ENCODE results near the gene PHF21A.

The PHF21A gene

DNA sequence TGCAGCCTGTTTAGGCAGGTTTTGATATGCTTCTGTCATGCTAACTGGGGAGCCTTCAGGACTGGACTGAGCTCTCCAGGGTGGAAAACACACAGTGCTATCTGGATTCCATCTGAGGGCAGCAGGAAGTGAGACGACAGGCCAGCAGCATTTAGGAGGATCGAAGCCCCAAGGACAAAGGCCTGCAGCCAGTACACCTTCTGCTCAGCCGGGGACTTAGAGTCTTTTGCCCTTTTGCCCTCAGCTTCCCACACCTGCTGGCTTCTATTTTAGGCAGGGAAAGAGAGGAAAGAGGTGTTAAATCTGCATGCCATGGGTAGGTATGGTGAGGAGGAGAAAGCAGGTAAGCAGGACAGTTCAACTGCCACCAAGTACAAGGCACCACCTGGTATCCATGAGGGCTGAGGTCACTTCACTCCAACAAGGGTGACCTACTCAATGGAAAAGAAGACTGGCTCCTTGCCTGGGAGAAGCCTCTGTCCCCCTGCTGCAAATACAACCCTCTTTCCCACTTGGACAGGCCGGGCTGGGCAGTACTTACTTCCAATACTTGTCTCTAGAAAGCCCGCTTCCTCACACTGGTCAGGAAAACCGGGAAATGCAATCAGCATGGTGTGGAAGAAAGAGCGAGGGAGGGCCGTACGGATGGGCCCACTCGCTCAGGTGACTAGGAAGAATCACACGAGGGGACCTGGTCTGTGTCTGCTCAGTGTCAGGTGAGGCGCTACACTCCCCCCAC lies 186.5 kb downstream of the PHF21A start:
- DNase-seq (ENCODE audit: low read depth in 2 of 2) = no peak

DNA sequence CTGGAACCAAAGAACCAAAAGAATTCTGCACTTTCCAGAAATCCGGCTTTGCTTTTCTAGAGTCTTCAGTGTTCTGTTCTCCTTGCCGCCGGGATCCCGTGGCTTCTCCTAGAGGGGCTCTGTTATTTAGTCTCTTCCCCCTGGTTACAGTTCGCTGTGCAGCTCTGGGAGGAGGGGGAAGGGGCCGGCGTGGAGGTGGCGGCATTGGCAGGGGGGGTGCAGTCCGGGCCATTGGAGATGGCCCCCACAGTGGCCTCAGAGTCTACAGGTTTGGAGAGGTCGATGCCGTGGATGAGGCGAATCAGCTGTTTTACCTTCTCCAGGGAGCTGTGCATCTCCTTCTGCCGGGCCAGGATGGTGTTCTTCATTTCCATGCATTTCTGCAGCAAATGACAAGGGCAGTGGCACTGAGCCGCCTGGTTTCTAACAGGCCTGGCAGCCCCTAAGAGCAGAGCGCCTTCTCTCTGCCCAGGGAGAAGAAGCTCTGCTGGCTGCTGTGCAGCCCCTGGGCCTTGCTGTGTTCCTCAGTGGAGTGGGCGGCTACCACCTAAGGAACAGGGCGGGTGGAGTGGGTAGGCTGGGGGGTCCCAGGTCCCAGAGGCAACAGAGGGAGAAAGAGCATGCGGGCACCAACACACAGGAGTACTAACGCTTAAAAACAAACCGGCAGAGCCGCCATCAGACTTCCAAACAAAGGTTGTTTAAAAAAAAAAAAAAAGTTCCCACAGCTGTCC lies 187.2 kb downstream of the PHF21A start:
- DNase-seq (ENCODE audit: low read depth in 2 of 2) = no peak

DNA sequence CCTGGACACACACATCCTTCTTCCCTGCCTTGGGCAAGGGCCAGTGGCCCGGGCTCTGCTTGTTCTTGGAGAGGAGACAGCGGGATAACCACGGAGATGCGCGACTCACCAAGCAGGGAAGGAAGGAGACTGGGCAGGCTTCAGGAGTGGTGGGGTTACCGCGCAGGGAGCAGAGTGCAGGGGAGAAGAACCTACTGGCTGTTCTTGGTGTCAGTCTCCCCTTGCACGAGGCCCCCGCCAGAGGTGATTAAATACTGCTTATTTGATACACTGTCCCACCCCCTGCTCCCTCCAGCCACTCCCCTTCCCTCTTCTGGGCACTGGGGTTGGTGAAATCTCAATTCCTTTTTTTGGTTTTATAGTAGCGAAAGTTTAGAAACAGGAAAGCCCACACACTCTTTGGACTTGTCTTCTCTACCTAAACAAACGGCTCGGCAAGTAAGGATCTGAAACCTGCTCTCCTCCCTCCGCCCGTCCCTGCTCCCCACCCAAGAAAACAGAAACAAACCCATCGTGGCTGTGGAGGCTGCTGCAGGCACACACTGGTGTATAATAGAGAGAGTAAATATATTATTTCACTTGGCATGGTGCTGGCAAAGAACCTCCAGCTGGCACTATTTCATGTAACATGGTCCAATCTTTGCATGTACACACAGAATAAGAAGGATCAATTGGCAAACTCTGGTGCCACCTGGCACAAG lies 188.0 kb downstream of the PHF21A start:
- no peak for DNase-seq (ENCODE audit: low read depth in 2 of 2)

DNA sequence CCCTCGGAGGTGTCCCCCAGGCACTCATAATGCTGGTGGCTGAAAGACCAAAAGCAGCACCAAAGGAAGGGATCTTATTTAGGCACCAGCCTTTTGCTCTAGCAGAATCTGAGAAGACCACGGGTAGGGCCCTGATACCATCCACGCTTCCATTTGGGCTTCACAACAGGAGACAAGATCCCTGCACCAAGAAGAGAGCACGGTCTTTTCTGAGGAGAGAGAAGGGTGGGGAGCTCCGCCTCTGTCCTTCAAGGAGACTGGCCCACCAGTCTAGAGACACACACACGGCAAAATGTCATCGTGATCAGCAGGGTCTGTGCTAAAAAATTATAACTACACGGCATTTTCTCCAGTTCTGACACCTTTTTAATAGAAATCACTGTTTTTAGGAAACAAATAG lies 189.0 kb downstream of the PHF21A start:
- DNase-seq (ENCODE audit: low read depth in 2 of 2) = no peak

DNA sequence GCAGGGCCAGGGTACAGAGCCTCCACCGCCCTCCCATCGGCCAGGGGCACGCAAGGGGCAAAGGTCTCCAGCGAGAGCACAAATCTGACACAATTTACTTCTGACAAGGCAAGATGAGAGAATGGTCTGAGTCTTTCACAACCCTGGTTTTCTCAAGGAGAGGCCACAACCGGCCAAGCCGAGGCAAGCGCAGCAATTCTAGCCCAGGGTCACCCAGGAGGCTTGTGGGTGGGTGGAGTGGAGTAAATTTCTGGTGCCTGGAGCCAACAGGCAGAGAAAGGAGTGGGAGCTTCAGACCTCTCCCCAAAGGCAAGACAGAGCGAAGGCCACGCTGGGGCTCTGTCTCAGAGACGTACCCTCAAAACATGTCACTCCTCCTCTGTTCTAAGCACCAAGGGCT lies 189.5 kb downstream of the PHF21A start:
- DNase-seq (ENCODE audit: low read depth in 2 of 2) = no peak

DNA sequence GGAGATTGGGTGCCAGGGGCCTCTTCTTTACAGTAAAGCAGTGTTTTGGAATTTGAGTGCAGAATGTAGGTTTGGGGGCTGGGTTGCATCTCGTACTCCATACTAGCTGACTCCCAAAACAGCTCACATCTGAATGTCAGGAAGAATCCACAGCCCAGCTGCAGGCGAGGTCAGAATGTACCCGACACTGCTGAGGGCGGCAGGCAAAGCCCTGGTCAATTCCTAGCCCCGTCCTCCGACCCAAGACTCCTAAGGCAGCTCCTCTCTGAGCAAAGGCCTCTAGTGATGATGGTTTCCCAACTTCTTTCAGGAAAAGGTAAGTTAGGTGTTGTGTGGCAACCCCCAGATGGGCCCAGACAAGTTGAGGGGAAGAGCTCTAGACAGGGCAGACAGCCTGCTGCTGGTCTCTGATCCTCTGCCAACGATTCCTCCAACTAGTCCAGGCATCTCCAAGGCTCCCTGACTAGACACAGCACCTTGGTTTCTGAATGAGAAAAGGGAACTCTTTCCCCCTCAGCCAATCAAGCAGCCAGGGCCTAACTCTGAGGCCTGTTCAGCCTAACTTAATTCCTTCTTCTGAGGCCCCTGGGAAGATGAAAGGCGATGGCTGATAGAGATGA lies 190.2 kb downstream of the PHF21A start:
- DNase-seq (ENCODE audit: low read depth in 2 of 2) = no peak

DNA sequence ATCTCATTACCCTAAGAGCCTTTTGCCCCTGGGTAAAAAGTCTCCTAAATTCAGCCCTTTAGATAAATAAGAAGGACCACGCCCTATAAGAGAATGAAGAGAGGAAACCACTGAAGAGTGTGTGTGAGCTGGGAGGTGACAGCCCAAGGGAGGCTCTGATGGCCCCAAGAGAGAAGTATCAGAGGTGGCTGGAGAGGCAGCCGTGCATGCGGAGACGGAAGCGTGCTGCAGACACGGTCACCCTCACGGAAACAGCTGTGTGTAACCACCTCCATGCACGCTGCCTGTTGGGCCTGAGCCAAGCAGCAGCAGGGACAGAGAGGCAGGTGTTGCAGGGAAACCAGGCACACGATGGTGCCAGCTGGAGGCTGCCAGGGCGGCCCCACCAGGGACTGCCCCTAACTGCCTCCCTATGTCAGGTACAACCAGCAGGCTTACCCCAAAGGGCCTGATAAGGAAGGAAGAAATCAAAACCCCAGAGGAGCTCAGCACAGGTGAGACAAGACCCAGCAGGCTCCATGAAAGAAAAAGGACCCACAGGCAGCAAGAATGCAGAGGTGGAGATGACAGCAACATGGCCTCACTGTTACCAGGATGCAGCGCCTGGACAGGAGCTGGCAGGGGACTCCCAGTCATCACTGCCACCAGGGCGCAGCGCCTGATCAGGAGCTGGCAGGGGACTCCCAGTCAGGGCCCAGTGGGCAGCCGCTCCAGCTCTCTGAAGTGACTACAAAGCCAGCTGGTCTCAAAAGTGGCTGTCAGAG lies 191.0 kb downstream of the PHF21A start:
- no peak for DNase-seq (ENCODE audit: low read depth in 2 of 2)

DNA sequence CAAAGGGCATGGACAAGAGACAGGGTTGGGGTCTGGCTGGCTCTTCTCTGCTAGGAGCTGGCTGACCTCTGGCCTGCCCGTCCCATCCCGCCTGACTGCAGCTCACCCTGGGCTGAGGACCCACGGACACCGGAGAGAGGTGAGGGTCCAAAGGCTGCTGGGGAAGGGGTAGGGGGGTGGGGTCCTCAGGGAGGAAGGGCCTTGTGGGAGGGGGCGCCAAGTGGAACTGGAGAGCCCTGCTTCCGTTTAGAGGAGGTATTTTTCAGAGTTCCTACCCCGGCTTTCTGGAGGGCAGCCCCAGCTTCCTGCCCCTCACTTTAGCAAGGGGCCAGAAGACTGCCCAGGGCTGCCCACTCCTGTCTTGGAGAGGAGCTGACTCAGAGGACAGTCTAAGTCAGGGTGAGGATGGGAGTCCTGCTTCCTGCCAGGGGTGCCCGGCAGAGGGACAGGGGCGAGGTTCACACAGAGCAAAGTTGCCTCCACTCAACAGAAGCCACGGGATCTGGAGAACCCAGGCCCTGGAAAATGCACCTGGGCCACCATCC lies 191.7 kb downstream of the PHF21A start:
- no peak for DNase-seq (ENCODE audit: low read depth in 2 of 2)

DNA sequence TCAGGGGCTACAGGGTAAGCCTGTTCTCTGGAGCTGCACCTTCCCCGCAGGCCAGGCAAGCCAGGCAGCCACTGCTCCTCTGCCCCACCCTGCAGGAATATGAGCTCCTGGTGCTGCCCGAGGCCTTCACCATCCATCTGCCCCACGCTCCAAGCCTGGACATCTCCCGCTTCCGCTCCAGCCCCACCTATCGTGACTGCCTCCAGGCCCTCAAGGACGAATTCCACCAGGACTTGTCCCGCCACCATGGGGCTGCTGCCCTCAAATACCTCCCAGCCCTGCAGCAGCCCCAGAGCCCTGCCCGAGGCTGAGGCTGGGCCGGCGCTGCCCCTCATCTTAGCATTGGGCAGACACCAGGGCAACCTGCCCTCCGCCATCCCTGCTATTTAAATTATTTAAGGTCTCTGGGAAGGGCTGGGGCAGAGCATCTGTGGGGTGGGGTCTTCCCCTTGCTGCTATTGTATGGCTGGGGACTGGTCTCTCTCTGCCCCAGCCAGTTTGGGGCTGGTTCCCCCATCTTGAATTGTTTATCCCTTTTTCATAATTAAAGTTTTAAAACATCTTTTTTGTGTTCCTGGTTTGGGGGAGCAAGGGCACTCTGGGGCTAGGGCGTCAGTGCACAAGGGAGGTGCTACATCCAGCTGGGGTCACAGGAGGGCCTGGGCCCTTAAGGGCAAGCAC lies 192.6 kb downstream of the PHF21A start:
- DNase-seq (ENCODE audit: low read depth in 2 of 2) = no peak

DNA sequence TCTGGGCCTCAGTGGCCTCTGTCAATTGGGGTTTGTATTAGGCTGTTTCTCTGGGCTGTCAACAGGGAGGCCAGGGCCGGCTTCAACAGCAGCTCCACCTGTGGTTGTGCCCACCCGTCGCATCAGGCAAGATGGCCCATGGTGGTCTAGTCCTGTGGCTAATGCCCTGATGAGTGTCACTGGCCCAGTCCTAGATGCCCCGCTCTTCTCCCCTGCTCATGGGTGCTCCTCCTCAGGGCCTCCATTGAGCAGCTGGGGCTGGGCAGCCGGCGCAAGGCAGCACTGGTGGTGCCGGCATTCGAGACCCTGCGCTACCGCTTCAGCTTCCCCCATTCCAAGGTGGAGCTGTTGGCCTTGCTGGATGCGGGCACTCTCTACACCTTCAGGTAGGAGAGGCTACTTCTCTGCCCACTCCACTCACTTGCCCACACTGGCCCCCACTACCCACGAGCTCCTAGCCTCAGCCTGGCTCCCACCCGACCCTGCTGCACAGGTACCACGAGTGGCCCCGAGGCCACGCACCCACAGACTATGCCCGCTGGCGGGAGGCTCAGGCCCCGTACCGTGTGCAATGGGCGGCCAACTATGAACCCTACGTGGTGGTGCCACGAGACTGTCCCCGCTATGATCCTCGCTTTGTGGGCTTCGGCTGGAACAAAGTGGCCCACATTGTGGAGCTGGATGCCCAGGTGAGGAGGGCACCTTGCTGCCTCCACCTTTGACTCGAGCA lies 193.4 kb downstream of the PHF21A start:
- no peak for DNase-seq (ENCODE audit: low read depth in 2 of 2)

DNA sequence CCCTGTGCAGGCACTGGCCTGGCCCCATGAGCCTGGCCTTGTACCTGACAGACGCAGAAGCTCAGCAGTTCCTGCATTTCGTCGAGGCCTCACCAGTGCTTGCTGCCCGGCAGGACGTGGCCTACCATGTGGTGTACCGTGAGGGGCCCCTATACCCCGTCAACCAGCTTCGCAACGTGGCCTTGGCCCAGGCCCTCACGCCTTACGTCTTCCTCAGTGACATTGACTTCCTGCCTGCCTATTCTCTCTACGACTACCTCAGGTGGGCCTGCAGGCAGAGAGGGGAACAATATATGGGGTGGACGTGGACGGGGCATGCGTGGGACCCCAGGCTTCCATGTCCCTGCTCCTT lies 193.9 kb downstream of the PHF21A start:
- DNase-seq (ENCODE audit: low read depth in 2 of 2) = no peak

DNA sequence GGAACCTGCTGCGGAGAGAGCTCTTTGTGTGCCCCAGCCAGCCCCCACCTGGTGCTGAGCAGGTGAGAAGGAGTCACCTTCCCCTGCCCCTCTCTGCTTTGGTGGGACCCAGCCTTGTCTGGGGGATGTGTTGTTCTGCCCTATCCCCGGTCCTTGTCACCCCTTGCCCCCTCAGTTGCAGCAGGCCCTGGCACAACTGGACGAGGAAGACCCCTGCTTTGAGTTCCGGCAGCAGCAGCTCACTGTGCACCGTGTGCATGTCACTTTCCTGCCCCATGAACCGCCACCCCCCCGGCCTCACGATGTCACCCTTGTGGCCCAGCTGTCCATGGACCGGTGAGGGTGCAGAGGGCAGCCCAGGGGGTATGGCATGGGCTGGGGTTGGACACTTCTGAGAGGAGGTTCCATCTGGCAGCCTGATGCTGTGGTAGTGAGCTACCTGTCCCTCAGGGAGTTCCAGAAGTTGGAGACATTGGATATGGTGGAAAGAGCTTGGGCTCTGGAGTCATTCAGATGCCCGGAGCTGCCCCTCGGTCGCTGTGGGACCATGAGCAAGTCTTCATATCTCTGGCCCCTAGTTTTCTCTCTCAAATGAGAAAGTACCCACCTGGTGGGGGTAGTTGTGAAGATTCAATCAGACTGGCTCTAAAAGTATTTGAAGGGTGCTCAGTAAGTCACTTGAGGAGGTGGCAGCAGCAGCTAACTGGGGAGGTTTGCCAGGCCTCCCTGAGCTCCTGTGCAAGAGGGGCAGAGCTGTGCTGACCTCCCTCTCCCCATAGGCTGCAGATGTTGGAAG lies 194.5 kb downstream of the PHF21A start:
- no peak for DNase-seq (ENCODE audit: low read depth in 2 of 2)

DNA sequence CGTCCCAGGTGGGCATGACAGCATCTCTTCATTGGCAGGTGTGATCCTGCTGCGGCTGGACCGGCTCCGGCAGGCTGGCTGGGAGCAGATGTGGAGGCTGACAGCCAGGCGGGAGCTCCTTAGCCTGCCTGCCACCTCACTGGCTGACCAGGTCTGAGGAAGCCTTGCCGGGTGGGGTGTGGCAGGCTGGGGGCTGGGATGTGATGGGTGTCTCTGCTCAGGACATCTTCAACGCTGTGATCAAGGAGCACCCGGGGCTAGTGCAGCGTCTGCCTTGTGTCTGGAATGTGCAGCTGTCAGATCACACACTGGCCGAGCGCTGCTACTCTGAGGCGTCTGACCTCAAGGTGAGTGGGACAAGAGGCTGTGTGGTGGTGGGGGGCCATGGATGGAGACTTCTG lies 195.3 kb downstream of the PHF21A start:
- no peak for DNase-seq (ENCODE audit: low read depth in 2 of 2)

DNA sequence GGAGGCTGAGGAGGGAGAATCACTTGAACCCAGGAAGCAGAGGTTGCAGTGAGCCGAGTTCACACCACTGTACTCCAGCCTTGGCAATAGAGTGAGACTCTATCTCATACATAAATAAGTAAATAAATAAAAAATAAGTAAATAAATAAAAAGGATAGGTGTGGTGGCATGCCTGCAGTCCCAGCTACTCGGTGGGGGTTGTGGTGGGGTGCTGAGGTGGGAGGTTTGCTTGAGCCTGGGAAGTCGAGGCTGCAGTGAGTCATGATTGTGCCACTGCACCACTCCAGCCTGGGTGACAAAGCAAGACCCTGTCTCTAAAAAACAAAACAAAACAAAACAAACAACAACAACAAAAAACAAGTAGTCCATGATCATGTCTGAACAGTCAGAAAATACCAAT lies 195.7 kb downstream of the PHF21A start:
- no peak for DNase-seq (ENCODE audit: low read depth in 2 of 2)

DNA sequence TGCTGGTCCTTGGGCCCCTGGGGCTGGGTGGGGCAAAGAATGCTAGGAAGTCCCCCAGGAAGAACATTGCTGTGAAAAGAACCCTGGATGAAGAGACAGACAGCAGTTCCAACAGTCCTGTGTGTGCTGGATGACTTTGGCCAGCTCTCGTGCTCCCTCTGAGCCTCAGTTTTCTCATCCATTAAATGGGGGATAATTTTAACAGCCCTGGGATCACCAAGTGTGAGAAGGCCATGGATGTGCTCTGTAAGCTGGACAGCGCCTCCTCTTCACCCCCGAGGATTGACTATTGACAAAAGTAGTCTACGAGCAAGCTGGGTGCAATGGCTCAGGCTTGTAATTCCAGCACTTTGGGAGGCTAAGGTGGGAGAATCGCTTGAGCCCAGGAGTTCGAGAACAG lies 196.3 kb downstream of the PHF21A start:
- no peak for DNase-seq (ENCODE audit: low read depth in 2 of 2)

DNA sequence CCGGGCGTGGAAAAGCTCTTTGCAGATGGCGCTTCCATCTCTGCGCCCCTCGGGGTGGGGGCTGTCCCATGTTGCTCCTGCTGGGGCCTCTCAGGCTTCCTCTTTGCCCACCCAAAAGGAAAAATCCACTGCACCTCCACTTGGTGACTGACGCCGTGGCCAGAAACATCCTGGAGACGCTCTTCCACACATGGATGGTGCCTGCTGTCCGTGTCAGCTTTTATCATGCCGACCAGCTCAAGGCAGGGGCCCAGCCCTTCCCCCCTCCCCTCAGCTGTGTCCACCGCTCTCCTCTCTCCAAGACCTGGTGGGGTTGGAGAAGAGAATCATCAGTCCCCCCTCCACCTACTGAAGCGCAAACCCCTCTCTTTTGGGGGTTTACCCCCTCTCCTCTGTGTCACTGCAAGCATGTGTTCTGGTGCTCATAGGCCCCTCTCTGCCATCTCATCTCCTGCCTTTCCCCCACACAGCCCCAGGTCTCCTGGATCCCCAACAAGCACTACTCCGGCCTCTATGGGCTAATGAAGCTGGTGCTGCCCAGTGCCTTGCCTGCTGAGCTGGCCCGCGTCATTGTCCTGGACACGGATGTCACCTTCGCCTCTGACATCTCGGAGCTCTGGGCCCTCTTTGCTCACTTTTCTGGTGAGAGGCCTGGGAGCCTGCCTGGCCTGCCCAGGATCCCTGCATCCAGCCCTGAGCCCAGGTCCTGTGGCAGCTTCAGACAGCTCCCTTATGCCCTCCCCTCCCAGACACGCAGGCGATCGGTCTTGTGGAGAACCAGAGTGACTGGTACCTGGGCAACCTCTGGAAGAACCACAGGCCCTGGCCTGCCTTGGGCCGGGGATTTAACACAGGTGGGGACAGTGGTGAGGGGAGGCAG lies 197.0 kb downstream of the PHF21A start:
- DNase-seq (ENCODE audit: low read depth in 2 of 2) = no peak

DNA sequence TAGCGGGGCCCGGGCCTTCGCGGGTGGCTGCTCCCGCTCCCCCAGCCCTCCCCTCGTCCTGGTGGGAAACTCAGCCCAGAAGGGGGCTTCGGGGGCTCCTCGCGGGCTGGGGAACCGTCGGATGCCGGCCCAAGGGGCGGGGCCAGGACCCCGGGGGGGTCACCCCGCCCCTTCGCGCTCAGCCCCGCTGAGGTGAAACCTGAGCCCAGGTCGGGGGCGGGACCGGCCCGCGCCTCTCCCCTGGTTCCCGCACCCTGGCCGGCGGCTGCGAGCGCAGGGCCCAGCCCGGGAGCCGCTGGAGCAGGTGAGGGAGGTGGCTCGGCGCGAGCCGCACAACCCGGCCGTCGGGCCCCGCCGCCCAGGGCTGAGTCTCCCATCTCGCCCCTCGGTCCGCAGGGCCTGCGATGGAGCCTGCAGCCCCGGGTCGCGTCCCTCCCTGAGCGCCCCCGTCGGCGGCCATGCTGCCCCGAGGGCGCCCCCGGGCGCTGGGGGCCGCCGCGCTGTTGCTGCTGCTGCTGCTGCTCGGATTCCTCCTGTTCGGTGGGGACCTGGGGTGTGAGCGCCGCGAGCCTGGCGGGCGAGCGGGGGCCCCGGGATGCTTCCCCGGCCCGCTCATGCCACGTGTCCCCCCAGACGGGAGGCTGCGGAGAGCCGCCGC lies 198.7 kb downstream of the PHF21A start, which contains the start of gene LARGE2:
Gene LARGE2, plus strand, starts transcription at position 232 of the 658 bp plus-strand sequence. Its CDS starts 227 bp downstream, at position 459.
- DNase-seq (ENCODE audit: low read depth in 2 of 2) = no peak
